ENCODE results near the gene SFR1.

Gene SFR1

DNA sequence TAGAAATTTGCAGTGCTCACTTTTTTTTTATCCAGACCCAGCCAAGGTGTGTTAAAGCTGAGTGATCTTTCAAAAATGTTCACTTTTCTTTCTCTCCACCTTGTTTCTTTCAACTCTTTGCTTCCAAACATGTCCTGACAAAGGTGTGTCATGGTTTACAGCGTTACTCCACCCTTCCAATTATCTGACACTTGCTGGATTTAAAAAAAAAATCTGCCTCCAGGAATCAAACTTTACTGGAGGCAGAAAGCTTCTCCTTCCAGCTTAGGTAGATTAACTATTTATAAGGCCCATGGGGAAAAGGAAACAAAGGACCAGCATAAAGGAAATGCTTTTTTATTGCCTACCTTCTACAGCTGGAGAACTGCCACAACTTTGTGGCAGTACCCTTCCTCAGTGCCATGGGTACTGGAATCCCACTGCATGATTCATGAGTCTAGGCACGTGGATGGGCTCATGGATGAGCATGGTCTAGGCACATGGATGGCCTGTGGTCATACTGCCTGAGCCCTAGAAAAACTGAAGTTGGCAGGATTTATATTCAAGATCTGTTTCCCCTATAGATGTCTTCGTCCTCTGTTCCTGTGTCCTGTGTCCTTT is 36.1 kb upstream of the SFR1 start, which contains the start of gene COL17A1:
TSS of gene COL17A1 (minus strand) at position 80 of the 600 bp plus-strand sequence. CDS start 5,207 bp downstream, outside the sequence.
- TF ChIP-seq SPI1 (IDR thresholded peaks at IDR 0.05; ENCODE audit: low read depth, low read length), result no peak
- no peak for TF ChIP-seq POLR2A (IDR thresholded peaks at IDR 0.05; ENCODE audit: low read depth, low read length)
- TF ChIP-seq POLR2AphosphoS5 (IDR thresholded peaks at IDR 0.05; ENCODE audit: low read depth, low read length), result no peak
- TF ChIP-seq TAF1 (IDR thresholded peaks at IDR 0.05; ENCODE audit: low read depth, low read length), result no peak
- no peak for TF ChIP-seq POU2F2 (IDR thresholded peaks at IDR 0.05; ENCODE audit: low read depth, low read length)
- TF ChIP-seq PAX5 (IDR thresholded peaks at IDR 0.05; ENCODE audit: insufficient read depth, low read length, severe bottlenecking), result no peak
- no peak for FAIRE-seq
- no peak for DNase-seq (ENCODE audit: insufficient read length, low spot score)

GRCh38 chr10:104088239-104088638 is 33.7 kb upstream of the SFR1 start:
- TF ChIP-seq POU2F2 (IDR thresholded peaks at IDR 0.05; ENCODE audit: low read depth, low read length), result no peak
- no peak for TF ChIP-seq PAX5 (IDR thresholded peaks at IDR 0.05; ENCODE audit: insufficient read depth, low read length, severe bottlenecking)
- no peak for TF ChIP-seq TAF1 (IDR thresholded peaks at IDR 0.05; ENCODE audit: low read depth, low read length)
- no peak for TF ChIP-seq SPI1 (IDR thresholded peaks at IDR 0.05; ENCODE audit: low read depth, low read length)
- TF ChIP-seq POLR2A (IDR thresholded peaks at IDR 0.05; ENCODE audit: low read depth, low read length), result no peak
- TF ChIP-seq POLR2AphosphoS5 (IDR thresholded peaks at IDR 0.05; ENCODE audit: low read depth, low read length), result no peak
- DNase-seq (ENCODE audit: insufficient read length, low spot score) (no peak), FAIRE-seq (no peak)

GRCh38 chr10:104089621-104090020 is 32.4 kb upstream of the SFR1 start:
- DNase-seq (ENCODE audit: insufficient read length, low spot score) (no peak), FAIRE-seq (no peak)
- TF ChIP-seq SPI1 (IDR thresholded peaks at IDR 0.05; ENCODE audit: low read depth, low read length) (no peak), PAX5 (IDR thresholded peaks at IDR 0.05; ENCODE audit: insufficient read depth, low read length, severe bottlenecking) (no peak), POLR2AphosphoS5 (IDR thresholded peaks at IDR 0.05; ENCODE audit: low read depth, low read length) (no peak), POLR2A (IDR thresholded peaks at IDR 0.05; ENCODE audit: low read depth, low read length) (no peak), TAF1 (IDR thresholded peaks at IDR 0.05; ENCODE audit: low read depth, low read length) (no peak), POU2F2 (IDR thresholded peaks at IDR 0.05; ENCODE audit: low read depth, low read length) (no peak)

DNA sequence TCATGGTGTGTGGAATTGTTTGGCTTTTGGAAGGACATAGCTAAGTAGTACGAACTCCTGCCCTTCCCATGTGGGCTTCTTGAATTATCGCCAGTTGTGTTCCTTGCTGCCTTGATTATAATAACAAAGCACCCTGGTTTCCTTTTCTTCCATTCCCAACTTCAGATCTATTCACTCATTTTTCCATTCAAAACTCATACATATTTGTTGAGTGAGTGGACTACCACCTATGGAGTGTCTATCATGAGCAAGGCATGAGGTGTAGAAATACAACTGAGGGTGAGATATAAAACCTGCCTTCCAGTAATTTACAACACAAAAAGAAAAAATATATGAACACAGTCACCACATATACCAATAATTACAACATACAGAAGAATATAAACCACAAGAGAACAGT is 31.4 kb upstream of the SFR1 start:
- DNase-seq (ENCODE audit: insufficient read length, low spot score) (no peak), FAIRE-seq (no peak)
- TF ChIP-seq TAF1 (IDR thresholded peaks at IDR 0.05; ENCODE audit: low read depth, low read length), result no peak
- TF ChIP-seq PAX5 (IDR thresholded peaks at IDR 0.05; ENCODE audit: insufficient read depth, low read length, severe bottlenecking), result no peak
- no peak for TF ChIP-seq POLR2AphosphoS5 (IDR thresholded peaks at IDR 0.05; ENCODE audit: low read depth, low read length)
- TF ChIP-seq SPI1 (IDR thresholded peaks at IDR 0.05; ENCODE audit: low read depth, low read length), result no peak
- no peak for TF ChIP-seq POLR2A (IDR thresholded peaks at IDR 0.05; ENCODE audit: low read depth, low read length)
- no peak for TF ChIP-seq POU2F2 (IDR thresholded peaks at IDR 0.05; ENCODE audit: low read depth, low read length)

- FAIRE-seq (no peak), DNase-seq (ENCODE audit: insufficient read length, low spot score) (no peak)
- TF ChIP-seq POLR2AphosphoS5 (IDR thresholded peaks at IDR 0.05; ENCODE audit: low read depth, low read length) (no peak), POLR2A (IDR thresholded peaks at IDR 0.05; ENCODE audit: low read depth, low read length) (no peak), SPI1 (IDR thresholded peaks at IDR 0.05; ENCODE audit: low read depth, low read length) (no peak), POU2F2 (IDR thresholded peaks at IDR 0.05; ENCODE audit: low read depth, low read length) (no peak), TAF1 (IDR thresholded peaks at IDR 0.05; ENCODE audit: low read depth, low read length) (no peak), PAX5 (IDR thresholded peaks at IDR 0.05; ENCODE audit: insufficient read depth, low read length, severe bottlenecking) (no peak)
These were observed 29.2 kb upstream of the SFR1 start for GRCh38 chr10:104092749-104093148.

GRCh38 chr10:104096692-104097091 is 25.3 kb upstream of the SFR1 start:
- FAIRE-seq (no peak), DNase-seq (ENCODE audit: insufficient read length, low spot score) (no peak)
- TF ChIP-seq PAX5 (IDR thresholded peaks at IDR 0.05; ENCODE audit: insufficient read depth, low read length, severe bottlenecking) (no peak), POLR2A (IDR thresholded peaks at IDR 0.05; ENCODE audit: low read depth, low read length) (no peak), TAF1 (IDR thresholded peaks at IDR 0.05; ENCODE audit: low read depth, low read length) (no peak), SPI1 (IDR thresholded peaks at IDR 0.05; ENCODE audit: low read depth, low read length) (no peak), POLR2AphosphoS5 (IDR thresholded peaks at IDR 0.05; ENCODE audit: low read depth, low read length) (no peak), POU2F2 (IDR thresholded peaks at IDR 0.05; ENCODE audit: low read depth, low read length) (no peak)

GRCh38 chr10:104098358-104098925 is 23.5 kb upstream of the SFR1 start:
- no peak for FAIRE-seq

GRCh38 chr10:104099269-104099668 is 22.7 kb upstream of the SFR1 start:
- TF ChIP-seq POLR2AphosphoS5 (IDR thresholded peaks at IDR 0.05; ENCODE audit: low read depth, low read length), result no peak
- no peak for TF ChIP-seq PAX5 (IDR thresholded peaks at IDR 0.05; ENCODE audit: insufficient read depth, low read length, severe bottlenecking)
- no peak for TF ChIP-seq POU2F2 (IDR thresholded peaks at IDR 0.05; ENCODE audit: low read depth, low read length)
- TF ChIP-seq SPI1 (IDR thresholded peaks at IDR 0.05; ENCODE audit: low read depth, low read length), result no peak
- TF ChIP-seq TAF1 (IDR thresholded peaks at IDR 0.05; ENCODE audit: low read depth, low read length), result no peak
- DNase-seq (ENCODE audit: insufficient read length, low spot score), result no peak
- no peak for FAIRE-seq

More at GRCh38 chr10:104098358-104098925, 23.5 kb upstream of the SFR1 start:
- TF ChIP-seq POU2F2 (IDR thresholded peaks at IDR 0.05; ENCODE audit: low read depth, low read length) (no peak), POLR2A (IDR thresholded peaks at IDR 0.05; ENCODE audit: low read depth, low read length) (no peak), PAX5 (IDR thresholded peaks at IDR 0.05; ENCODE audit: insufficient read depth, low read length, severe bottlenecking) (no peak), SPI1 (IDR thresholded peaks at IDR 0.05; ENCODE audit: low read depth, low read length) (no peak), POLR2AphosphoS5 (IDR thresholded peaks at IDR 0.05; ENCODE audit: low read depth, low read length) (no peak), TAF1 (IDR thresholded peaks at IDR 0.05; ENCODE audit: low read depth, low read length) (no peak)
- no peak for DNase-seq (ENCODE audit: insufficient read length, low spot score)

DNA sequence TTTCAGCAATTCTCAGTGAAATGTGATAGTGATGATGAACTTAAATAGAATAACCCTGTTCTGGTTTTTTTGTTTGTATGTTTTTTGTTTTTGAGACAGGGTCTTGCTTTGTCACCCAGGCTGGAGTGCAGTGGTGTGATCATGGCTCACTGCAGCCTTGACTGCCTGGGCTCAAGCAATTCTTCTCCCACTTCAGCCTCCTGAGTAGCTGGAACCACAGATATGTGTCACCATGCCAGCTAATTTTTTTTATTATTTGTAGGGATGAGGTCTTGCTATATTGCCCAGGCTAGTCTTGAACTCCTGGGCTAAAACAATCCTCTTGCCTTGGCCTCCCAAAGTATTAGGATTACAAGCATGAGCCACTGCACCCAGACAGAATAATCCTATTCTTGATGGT is 22.0 kb upstream of the SFR1 start:
- DNase-seq (ENCODE audit: insufficient read length, low spot score) (no peak), FAIRE-seq (no peak)
- TF ChIP-seq SPI1 (IDR thresholded peaks at IDR 0.05; ENCODE audit: low read depth, low read length), result no peak
- no peak for TF ChIP-seq POLR2A (IDR thresholded peaks at IDR 0.05; ENCODE audit: low read depth, low read length)
- no peak for TF ChIP-seq PAX5 (IDR thresholded peaks at IDR 0.05; ENCODE audit: insufficient read depth, low read length, severe bottlenecking)
- no peak for TF ChIP-seq TAF1 (IDR thresholded peaks at IDR 0.05; ENCODE audit: low read depth, low read length)
- TF ChIP-seq POU2F2 (IDR thresholded peaks at IDR 0.05; ENCODE audit: low read depth, low read length), result no peak
- no peak for TF ChIP-seq POLR2AphosphoS5 (IDR thresholded peaks at IDR 0.05; ENCODE audit: low read depth, low read length)

All from GM12891 (cell line).